ENCODE results near the gene ARMC6.

Gene ARMC6

DNA sequence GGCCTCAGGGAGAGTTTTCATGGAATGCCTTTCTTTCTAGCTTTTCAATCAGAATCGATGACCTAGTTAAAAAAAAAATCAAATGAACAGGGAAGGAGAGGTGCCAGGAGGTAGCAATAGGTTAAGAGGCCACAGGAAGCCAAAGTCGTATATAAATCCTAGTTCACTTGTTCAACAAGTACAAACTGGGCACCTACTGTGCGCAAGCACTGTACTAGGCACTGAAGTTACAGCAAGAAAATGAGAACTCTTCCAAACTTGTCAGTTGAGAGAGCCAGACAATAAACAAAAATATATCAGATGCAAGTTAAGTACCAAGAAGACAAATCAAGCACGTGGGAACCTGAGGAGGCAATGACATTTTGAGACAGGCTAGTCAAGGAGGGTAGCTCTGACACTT lies 6.2 kb upstream of the ARMC6 start:
- no peak overlapping the region for H3K27ac ChIP-seq (ENCODE audit: low read depth, low read length)
- peaks cover 98% of the 10 kb centered on the region for H3K79me2 ChIP-seq (ENCODE audit: control insufficient read depth, low read length)
- TF ChIP-seq, protein P1, sequence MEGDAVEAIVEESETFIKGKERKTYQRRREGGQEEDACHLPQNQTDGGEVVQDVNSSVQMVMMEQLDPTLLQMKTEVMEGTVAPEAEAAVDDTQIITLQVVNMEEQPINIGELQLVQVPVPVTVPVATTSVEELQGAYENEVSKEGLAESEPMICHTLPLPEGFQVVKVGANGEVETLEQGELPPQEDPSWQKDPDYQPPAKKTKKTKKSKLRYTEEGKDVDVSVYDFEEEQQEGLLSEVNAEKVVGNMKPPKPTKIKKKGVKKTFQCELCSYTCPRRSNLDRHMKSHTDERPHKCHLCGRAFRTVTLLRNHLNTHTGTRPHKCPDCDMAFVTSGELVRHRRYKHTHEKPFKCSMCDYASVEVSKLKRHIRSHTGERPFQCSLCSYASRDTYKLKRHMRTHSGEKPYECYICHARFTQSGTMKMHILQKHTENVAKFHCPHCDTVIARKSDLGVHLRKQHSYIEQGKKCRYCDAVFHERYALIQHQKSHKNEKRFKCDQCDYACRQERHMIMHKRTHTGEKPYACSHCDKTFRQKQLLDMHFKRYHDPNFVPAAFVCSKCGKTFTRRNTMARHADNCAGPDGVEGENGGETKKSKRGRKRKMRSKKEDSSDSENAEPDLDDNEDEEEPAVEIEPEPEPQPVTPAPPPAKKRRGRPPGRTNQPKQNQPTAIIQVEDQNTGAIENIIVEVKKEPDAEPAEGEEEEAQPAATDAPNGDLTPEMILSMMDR (IDR thresholded peaks at IDR 0.05; ENCODE audit: low read depth, low read length, poor library complexity, severe bottlenecking), result no peak
- no peak for TF ChIP-seq EZH2phosphoT487 (IDR thresholded peaks at IDR 0.05; ENCODE audit: borderline replicate concordance, low read length)
- H3K9me2 ChIP-seq (replicated peaks; ENCODE audit: control insufficient read depth, low read length), result no peaks in the 10 kb centered on the region
- no peaks in the 10 kb centered on the region for H3F3A ChIP-seq (ENCODE audit: control insufficient read depth, insufficient read depth)
- H3K9me3 ChIP-seq (ENCODE audit: control insufficient read depth, insufficient read depth, low read length), result no peaks in the 10 kb centered on the region
- H3K27me3 ChIP-seq (ENCODE audit: control insufficient read depth, low read length), result no peaks in the 10 kb centered on the region
- peaks cover 27% of the 10 kb centered on the region for H4K20me1 ChIP-seq (ENCODE audit: control insufficient read depth, insufficient read depth, low read depth, low read length)
- peaks cover 11% of the 10 kb centered on the region for H3K4me1 ChIP-seq (ENCODE audit: control insufficient read depth, low read length)
- peaks cover 95% of the 10 kb centered on the region for H3K36me3 ChIP-seq (ENCODE audit: control insufficient read depth, low read length)
- no peak overlapping the region for H3K4me3 ChIP-seq (ENCODE audit: low read length)
- no peak overlapping the region for H3K4me2 ChIP-seq (ENCODE audit: low read length)

DNA sequence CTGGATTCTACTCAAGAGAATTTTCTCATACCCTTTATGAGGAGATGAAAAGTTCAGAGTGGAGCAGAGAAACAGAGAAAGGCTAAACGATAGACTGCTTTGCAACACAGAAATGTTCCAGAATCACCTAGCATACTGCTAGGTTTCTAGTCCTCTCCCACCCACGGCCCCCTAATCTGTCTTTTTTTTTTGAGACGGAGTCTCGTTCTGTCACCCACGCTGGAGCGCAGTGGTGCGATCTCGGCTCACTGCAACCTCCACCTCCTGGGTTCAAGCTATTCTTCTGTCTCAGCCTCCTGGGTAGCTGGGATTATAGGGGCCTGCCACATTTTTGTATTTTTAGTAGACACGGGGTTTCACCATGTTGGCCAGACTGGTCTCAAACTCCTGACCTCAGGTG lies 4.9 kb upstream of the ARMC6 start:
- Histone ChIP-seq H3K27ac (ENCODE audit: low read depth, low read length) (no peak overlapping the region), H3F3A (ENCODE audit: control insufficient read depth, insufficient read depth) (no peaks in the 10 kb centered on the region), H3K36me3 (ENCODE audit: control insufficient read depth, low read length) (peaks cover 88% of the 10 kb centered on the region)

DNA sequence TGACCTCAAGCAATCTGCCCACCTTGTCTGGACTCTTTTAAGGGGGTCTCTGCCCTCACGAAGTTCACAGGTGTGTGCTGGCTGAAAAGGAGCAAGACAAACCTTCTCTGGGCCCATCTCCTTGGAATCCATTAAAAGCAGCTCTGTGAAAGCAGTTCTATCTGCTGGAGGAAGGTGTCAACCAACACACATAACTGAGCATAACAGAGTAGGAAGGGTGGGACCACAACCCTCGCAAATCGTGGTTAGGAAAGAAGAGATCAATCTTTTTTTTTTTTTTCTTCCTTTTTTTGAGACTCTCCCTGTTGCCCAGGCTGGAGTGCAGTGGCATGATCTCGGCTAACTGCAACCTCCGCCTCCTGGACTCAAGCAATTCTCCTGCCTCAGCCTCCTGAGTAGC lies 1.5 kb upstream of the ARMC6 start:
- Histone ChIP-seq H3K4me3 (ENCODE audit: low read length) (peak overlapping the region; percentile 92), H3K27me3 (ENCODE audit: control insufficient read depth, low read length) (no peaks in the 10 kb centered on the region), H3K4me1 (ENCODE audit: control insufficient read depth, low read length) (peaks cover 29% of the 10 kb centered on the region), H3K9me3 (ENCODE audit: control insufficient read depth, insufficient read depth, low read length) (no peaks in the 10 kb centered on the region), H4K20me1 (ENCODE audit: control insufficient read depth, insufficient read depth, low read depth, low read length) (peaks cover 13% of the 10 kb centered on the region), H3K9me2 (replicated peaks; ENCODE audit: control insufficient read depth, low read length) (no peaks in the 10 kb centered on the region), H3K27ac (ENCODE audit: low read depth, low read length) (no peak overlapping the region), H3K36me3 (ENCODE audit: control insufficient read depth, low read length) (peaks cover 73% of the 10 kb centered on the region), H3K4me2 (ENCODE audit: low read length) (peak overlapping the region; percentile 69), H3F3A (ENCODE audit: control insufficient read depth, insufficient read depth) (peaks cover 3% of the 10 kb centered on the region; the same call in 1 of the 2 replicates), H3K79me2 (ENCODE audit: control insufficient read depth, low read length) (peaks cover 94% of the 10 kb centered on the region)
- TF ChIP-seq EZH2phosphoT487 (IDR thresholded peaks at IDR 0.05; ENCODE audit: borderline replicate concordance, low read length), result no peak
- TF ChIP-seq, protein P1 (IDR thresholded peaks at IDR 0.05; ENCODE audit: low read depth, low read length, poor library complexity, severe bottlenecking), result no peak

More for the DNA sequence above, 4.9 kb upstream of the ARMC6 start:
- Histone ChIP-seq H3K9me2 (replicated peaks; ENCODE audit: control insufficient read depth, low read length) (no peaks in the 10 kb centered on the region), H3K4me1 (ENCODE audit: control insufficient read depth, low read length) (peaks cover 10% of the 10 kb centered on the region), H3K4me2 (ENCODE audit: low read length) (no peak overlapping the region), H4K20me1 (ENCODE audit: control insufficient read depth, insufficient read depth, low read depth, low read length) (peaks cover 23% of the 10 kb centered on the region), H3K4me3 (ENCODE audit: low read length) (no peak overlapping the region), H3K79me2 (ENCODE audit: control insufficient read depth, low read length) (peaks cover 96% of the 10 kb centered on the region), H3K27me3 (ENCODE audit: control insufficient read depth, low read length) (no peaks in the 10 kb centered on the region), H3K9me3 (ENCODE audit: control insufficient read depth, insufficient read depth, low read length) (no peaks in the 10 kb centered on the region)
- TF ChIP-seq EZH2phosphoT487 (IDR thresholded peaks at IDR 0.05; ENCODE audit: borderline replicate concordance, low read length), result no peak
- TF ChIP-seq, protein P1 (IDR thresholded peaks at IDR 0.05; ENCODE audit: low read depth, low read length, poor library complexity, severe bottlenecking), result no peak

Data from DOHH2 (cell line).